HepG2 (cell line): Measurements from ENCODE around the gene MDH2. TPM values are rescaled to one million over a fixed set of nuclear protein-coding genes. Genes with fewer than 3 reads are reported as not detected.

Experiments used
- ATAC-seq: fragments of 200-7000 bp; cut with Tn5 transposase; 3 replicates; pipeline ENCODE4 v1.9.1; 2020; ENCODE audit warnings: mild to moderate bottlenecking, moderate library complexity
- BruUV-seq: library from RNA; stranded (reverse); fragments of 400-500 nt; replicated peaks from 2 replicates; lab custom pipeline; 2021; lab: Mats Ljungman, UMichigan
- CTCF ChIA-PET: fragments of 300-600 bp; formaldehyde crosslinking; extraction: SDS; loops from one replicate; lab custom pipeline; 2021; ENCODE audit warnings: low total read pairs, inconsistent platforms, low intra/inter-chr PET ratio; lab: Yijun Ruan, JAX
- POLR2A ChIA-PET: fragments of 350-600 bp; sonication (Branson Sonifier 250); formaldehyde crosslinking; loops from one replicate; lab custom pipeline; 2020; ENCODE audit warnings: antibody characterized with exemption, inconsistent platforms; lab: Yijun Ruan, JAX
- DNase-seq: peaks from one replicate; pipeline ENCODE4 v3.0.0-alpha.2; 2015; ENCODE audit warnings: low spot score
- FAIRE-seq: peaks from 3 replicates; lab custom pipeline; 2011; peaks lifted over from hg19 to GRCh38; lab: Jason Lieb, UNC
- H2AFZ ChIP-seq: one replicate; pipeline ENCODE4 v1.6.1; 2011; ENCODE audit warnings: low read length, inconsistent platforms
- H3K27ac ChIP-seq: fragments of 300-600 bp; 3 replicates; pipeline ENCODE4 v1.8.0; 2011; ENCODE audit warnings: mixed run types, mild to moderate bottlenecking, mixed read lengths, low read length, inconsistent platforms; ENCODE audit not compliant: insufficient read depth; ENCODE audit errors: extremely low read length
- H3K27me3 ChIP-seq, 2 experiments: fragments of 200-600 bp in 1 of 2; 2 replicates in 1 of 2; 3 replicates in 1 of 2; pipeline versions ENCODE4 v1.6.0 to v1.8.0; 2011; ENCODE audit warnings: low read length in 2 of 2, mild to moderate bottlenecking in 2 of 2, moderate library complexity in 2 of 2, inconsistent platforms in 1 of 2; ENCODE audit not compliant: insufficient read depth in 2 of 2, control insufficient read depth in 1 of 2
- H3K36me3 ChIP-seq, 2 experiments: fragments of 200-600 bp in 1 of 2; replicated peaks in 1 of 2; 2 replicates in 1 of 2; 3 replicates in 1 of 2; pipeline versions ENCODE4 v1.5.1 to v1.8.0; 2011; ENCODE audit warnings: low read length in 2 of 2, inconsistent platforms in 1 of 2; ENCODE audit not compliant: insufficient read depth in 2 of 2, control insufficient read depth in 1 of 2
- H3K4me1 ChIP-seq: 2 replicates; pipeline ENCODE4 v1.5.1; 2012; ENCODE audit warnings: low read length, inconsistent platforms; ENCODE audit not compliant: insufficient read depth
- H3K4me2 ChIP-seq: 2 replicates; pipeline ENCODE4 v1.6.0; 2011; ENCODE audit warnings: low read depth, low read length, inconsistent platforms
- H3K4me3 ChIP-seq, 3 experiments: fragments of 200-600 bp in 1 of 3; sonication (generic), shearing (Covaris generic) in 1 of 3; replicated peaks in 1 of 3; 2 replicates each; pipeline ENCODE4 v1.5.1; 2011 to 2016; ENCODE audit warnings: low read length in 3 of 3, inconsistent platforms in 2 of 3, low read depth in 2 of 3, mild to moderate bottlenecking in 2 of 3, control low read depth in 1 of 3, mixed read lengths in 1 of 3; ENCODE audit not compliant: insufficient read depth in 1 of 3
- H3K79me2 ChIP-seq: one replicate; pipeline ENCODE4 v1.6.1; 2011; ENCODE audit warnings: low read length, inconsistent platforms; ENCODE audit not compliant: insufficient read depth
- H3K9ac ChIP-seq: 2 replicates; pipeline ENCODE4 v1.6.0; 2011; ENCODE audit warnings: mild to moderate bottlenecking, low read depth, low read length, inconsistent platforms; ENCODE audit not compliant: insufficient read depth
- H3K9me3 ChIP-seq: 2 replicates; pipeline ENCODE4 v1.5.1; 2012; ENCODE audit warnings: mild to moderate bottlenecking, low read length
- H4K20me1 ChIP-seq: 2 replicates; pipeline ENCODE4 v1.6.0; 2011; ENCODE audit warnings: inconsistent platforms, mild to moderate bottlenecking, low read length, moderate library complexity; ENCODE audit not compliant: insufficient read depth
- AGO1 ChIP-seq: fragments of 200-400 bp; formaldehyde crosslinking; IDR thresholded peaks from 2 replicates; pipeline ENCODE4 v1.6.1; 2017; ENCODE audit warnings: mild to moderate bottlenecking, low read depth, low read length, moderate library complexity; ENCODE audit not compliant: poor library complexity, severe bottlenecking
- AGO2 ChIP-seq: fragments of 200-400 bp; formaldehyde crosslinking; optimal IDR thresholded peaks from 2 replicates; pipeline ENCODE3; 2017; ENCODE audit warnings: mild to moderate bottlenecking, low read depth, low read length, moderate library complexity
- EP300 ChIP-seq, 3 experiments: sonication (generic) in 1 of 3; formaldehyde crosslinking in 1 of 3; IDR thresholded peaks; 2 replicates each; pipeline versions ENCODE4 v1.5.1 to v1.6.1; 2011 to 2020; ENCODE audit warnings: low read depth in 2 of 3, low read length in 2 of 3, borderline replicate concordance in 1 of 3, improper control_type of control experiment in 1 of 3, mild to moderate bottlenecking in 1 of 3, missing genetic modification reagents in 1 of 3, moderate library complexity in 1 of 3
- ETV5 ChIP-seq: IDR thresholded peaks from 2 replicates; pipeline ENCODE4 v1.6.1; 2018; ENCODE audit warnings: missing biosample characterization, missing genetic modification reagents, inconsistent platforms, borderline replicate concordance
- HOXD1 ChIP-seq: sonication (generic); formaldehyde crosslinking; IDR thresholded peaks from 2 replicates; pipeline ENCODE4 v1.5.0; 2020; ENCODE audit warnings: missing genetic modification reagents
- KLF15 ChIP-seq: sonication (generic); formaldehyde crosslinking; IDR thresholded peaks from 2 replicates; pipeline ENCODE4 v1.8.1; 2023; ENCODE audit warnings: borderline replicate concordance, mild to moderate bottlenecking, inconsistent platforms, missing genetic modification reagents, mixed read lengths
- MBD4 ChIP-seq: IDR thresholded peaks from 2 replicates; pipeline ENCODE4 v1.6.1; 2012; ENCODE audit warnings: low read length, inconsistent platforms, borderline replicate concordance
- MED13 ChIP-seq: sonication (generic); formaldehyde crosslinking; IDR thresholded peaks from 2 replicates; pipeline ENCODE4 v1.5.0; 2020; ENCODE audit warnings: missing genetic modification reagents
- POLR2A ChIP-seq, 2 experiments: IDR thresholded peaks; 2 replicates each; pipeline ENCODE4 v1.6.1; 2011; ENCODE audit warnings: low read depth in 2 of 2, low read length in 2 of 2, mild to moderate bottlenecking in 1 of 2, moderate library complexity in 1 of 2; ENCODE audit not compliant: insufficient read depth in 1 of 2
- POLR2G ChIP-seq: fragments of 200-400 bp; formaldehyde crosslinking; IDR thresholded peaks from 2 replicates; pipeline ENCODE4 v1.6.1; 2018; ENCODE audit warnings: mild to moderate bottlenecking, low read depth, low read length, moderate library complexity
- RBAK ChIP-seq: sonication (generic); formaldehyde crosslinking; IDR thresholded peaks from 2 replicates; pipeline ENCODE4 v1.5.1; 2020; ENCODE audit warnings: mild to moderate bottlenecking, missing genetic modification reagents
- RBFOX2 ChIP-seq: fragments of 200-400 bp; formaldehyde crosslinking; IDR thresholded peaks from 2 replicates; pipeline ENCODE4 v1.6.1; 2017; ENCODE audit warnings: low read depth, mild to moderate bottlenecking, low read length
- RBM22 ChIP-seq: fragments of 200-400 bp; formaldehyde crosslinking; optimal IDR thresholded peaks from 2 replicates; pipeline ENCODE3; 2017; ENCODE audit warnings: mild to moderate bottlenecking, low read length, moderate library complexity
- SNAPC4 ChIP-seq: sonication (generic); formaldehyde crosslinking; IDR thresholded peaks from 2 replicates; pipeline ENCODE4 v1.4.0; 2020; ENCODE audit warnings: mild to moderate bottlenecking, missing genetic modification reagents
- ZNF333 ChIP-seq: sonication (generic); formaldehyde crosslinking; IDR thresholded peaks from 2 replicates; pipeline ENCODE4 v1.4.0; 2020; ENCODE audit warnings: mild to moderate bottlenecking, missing genetic modification reagents, borderline replicate concordance
- ZNF597 ChIP-seq: sonication (generic); formaldehyde crosslinking; IDR thresholded peaks from 2 replicates; pipeline ENCODE4 v1.5.0; 2020; ENCODE audit warnings: missing genetic modification reagents
- ZNF740 ChIP-seq: sonication (generic); formaldehyde crosslinking; IDR thresholded peaks from 2 replicates; pipeline ENCODE4 v1.4.0; 2020; ENCODE audit warnings: missing genetic modification reagents
- ZNF784 ChIP-seq: sonication (generic); formaldehyde crosslinking; IDR thresholded peaks from 2 replicates; pipeline ENCODE4 v1.5.1; 2020; ENCODE audit warnings: missing genetic modification reagents, mild to moderate bottlenecking, borderline replicate concordance
- WGBS: methylation state at CpG from one replicate; pipeline ENCODE4 v1.1.6; 2017; ENCODE audit warnings: low lambda C conversion rate; 5-methylcytosine and 5-hydroxymethylcytosine counted together
- in situ Hi-C: cut with HindIII; loops from 2 replicates; pipeline ENCODE4 v1.10.0; 2017; ENCODE audit warnings: low pct_unique_long_range_greater_than_20kb; ENCODE audit not compliant: extremely low pct_ligation_motif_present
- intact Hi-C: fragments of 100-400 bp; cut with micrococcal nuclease; formaldehyde crosslinking; loops from one replicate; pipeline ENCODE4 v1.10.0; 2022; ENCODE audit not compliant: unreplicated experiment
- polyA plus RNA-seq, 8 experiments: library from polyadenylated mRNA; depleted of rRNA in 3 of 8; stranded (reverse) in 7 of 8; unstranded in 1 of 8; fragments of >200 nt; fragmentation: Illumina TruSeq in 4 of 8; extraction: Trizol in 4 of 8; gene quantifications; 2 replicates each; pipeline versions ENCODE4 v1.2.1 to v1.2.3, GENCODE V29; 2011 to 2016; ENCODE audit warnings: low read depth in 4 of 8, missing spikeins in 1 of 8, mixed read lengths in 1 of 8; ENCODE audit not compliant: insufficient read depth in 1 of 8
- total RNA-seq, 5 experiments: library from RNA; depleted of rRNA; stranded (reverse); fragments of >200 nt; fragmentation: Illumina TruSeq; extraction: Trizol; gene quantifications; 2 replicates each; pipeline ENCODE4 v1.2.3, GENCODE V29; 2016; ENCODE audit warnings: low read depth in 1 of 5

The MDH2 gene
- total and polyA plus RNA-seq, 2 of the 13 experiments (the other 11 are each of a cell fraction or from before 2014, with no cell fraction given), result 81.4 to 90.3 TPM

DNA sequence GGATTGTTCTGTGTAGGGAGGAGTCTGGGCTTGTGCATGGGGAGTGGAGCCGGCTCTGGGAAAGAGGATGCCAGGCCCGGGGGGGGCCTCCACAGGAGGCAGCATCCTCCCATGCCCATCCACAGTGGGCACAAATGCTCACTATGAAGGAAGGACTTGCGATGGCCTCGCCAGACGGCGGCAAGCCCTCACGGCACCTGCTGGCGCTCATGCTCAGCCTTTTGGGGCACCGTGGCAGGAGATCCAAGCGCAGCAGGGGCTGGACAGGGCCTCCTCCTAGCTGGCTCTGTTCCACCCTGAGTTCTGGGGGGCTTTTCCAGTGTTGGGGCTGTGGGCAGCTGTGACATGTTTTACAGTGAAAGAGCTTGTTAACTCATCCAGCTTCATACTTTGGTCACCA is 15.2 kb downstream of the MDH2 start:
- in situ Hi-C loops, result no loop called here
- peak; percentile 81 for TF ChIP-seq AGO2
- TF ChIP-seq POLR2G, result peak; percentile 45; the same call in 1 of the 2 replicates
- no peak for TF ChIP-seq ZNF784 (CRISPR knock-in tag)
- TF ChIP-seq RBM22, result peak; percentile 45
- no peak for TF ChIP-seq MBD4
- peak; percentile 49 for TF ChIP-seq RBFOX2
- TF ChIP-seq HOXD1, result no peak
- no peak for TF ChIP-seq ZNF333
- no peak for TF ChIP-seq EP300 (IDR thresholded peaks at IDR 0.05; ENCODE audit: low read depth in 2 of 2, low read length in 2 of 2)
- no peak for TF ChIP-seq EP300 (CRISPR knock-in tag; IDR thresholded peaks at IDR 0.05; ENCODE audit: borderline replicate concordance)
- TF ChIP-seq ZNF740 (CRISPR knock-in tag), result no peak
- TF ChIP-seq SNAPC4 (CRISPR knock-in tag), result no peak
- no peak for TF ChIP-seq MED13 (CRISPR knock-in tag)
- no peak for TF ChIP-seq KLF15 (CRISPR knock-in tag)
- peak; percentile 84 for TF ChIP-seq AGO1
- peak in 1 of 2 experiments; percentile 29; a peak in 1 of 4 replicates for TF ChIP-seq POLR2A (IDR thresholded peaks at IDR 0.05; ENCODE audit: insufficient read depth in 1 of 2, low read depth in 2 of 2, low read length in 2 of 2)
- no peak for TF ChIP-seq ETV5 (CRISPR knock-in tag)
- no peak for TF ChIP-seq RBAK (CRISPR knock-in tag)
- no peak for TF ChIP-seq ZNF597 (CRISPR knock-in tag)

More for the DNA sequence above, 15.2 kb downstream of the MDH2 start:
- Histone ChIP-seq H3K79me2 (no peaks in the 10 kb centered on the region), H4K20me1 (no peaks in the 10 kb centered on the region; the same call in 1 of the 2 replicates), H3K9me3 (no peaks in the 10 kb centered on the region), H3K36me3 (peaks cover 48 to 87% of the 10 kb centered on the region in 2 experiments), H3K9ac (no peak overlapping the region), H3K4me1 (peaks cover 31% of the 10 kb centered on the region), H3K4me2 (no peak overlapping the region), H3K4me3 (no peak overlapping the region), H3K27ac (no peak overlapping the region), H3K27me3 (no peaks in the 10 kb centered on the region), H2AFZ (no peak overlapping the region)
- ATAC-seq, result no peak
- POLR2A ChIA-PET, result no interaction called here
- no peak for DNase-seq
- 90% methylated on average over 2 of the region's 10 CpGs for WGBS
- CTCF ChIA-PET, result no interaction called here
- intact Hi-C loops, result no loop called here
- no TSS peak for BruUV-seq
- no peak for FAIRE-seq
